HepG2 (cell line): ENCODE results near the gene TOMM40L. TPM values are rescaled to one million over a fixed set of nuclear protein-coding genes. Genes with fewer than 3 reads are reported as not detected.

Experiments
- ARID5B ChIP-seq: IDR thresholded peaks from 2 replicates; pipeline ENCODE4 v1.4.0; 2020; ENCODE audit warnings: mild to moderate bottlenecking, missing genetic modification reagents
- ATRX ChIP-seq: sonication (generic); formaldehyde crosslinking; IDR thresholded peaks from 2 replicates; pipeline ENCODE4 v1.4.0; 2020; ENCODE audit warnings: missing genetic modification reagents, borderline replicate concordance
- CHD2 ChIP-seq: IDR thresholded peaks from 2 replicates; pipeline ENCODE4 v1.6.1; 2011; ENCODE audit warnings: low read depth, low read length, improper control_type of control experiment
- E2F2 ChIP-seq: sonication (generic); formaldehyde crosslinking; IDR thresholded peaks from 2 replicates; pipeline ENCODE4 v1.4.0; 2020; ENCODE audit warnings: missing genetic modification reagents, borderline replicate concordance
- GABPB1 ChIP-seq: IDR thresholded peaks from 2 replicates; pipeline ENCODE4 v1.6.1; 2016; ENCODE audit warnings: mild to moderate bottlenecking, missing genetic modification reagents, moderate library complexity, missing compliant biosample characterization
- HDAC2 ChIP-seq: sonication (generic); formaldehyde crosslinking; IDR thresholded peaks from 2 replicates; pipeline ENCODE4 v1.4.0; 2020; ENCODE audit warnings: missing genetic modification reagents
- KLF16 ChIP-seq, 2 experiments: sonication (generic) in 1 of 2; formaldehyde crosslinking in 1 of 2; IDR thresholded peaks; 2 replicates each; pipeline versions ENCODE4 v1.6.1 to v1.8.0; 2016 to 2023; ENCODE audit warnings: missing genetic modification reagents in 2 of 2, missing compliant biosample characterization in 1 of 2
- NCOA1 ChIP-seq: sonication (generic); formaldehyde crosslinking; IDR thresholded peaks from 2 replicates; pipeline ENCODE4 v1.9.0; 2021; ENCODE audit warnings: missing genetic modification reagents
- NR2F2 ChIP-seq: IDR thresholded peaks from 2 replicates; pipeline ENCODE4 v1.6.1; 2012; ENCODE audit warnings: low read depth, inconsistent platforms, borderline replicate concordance
- ZBTB1 ChIP-seq: sonication (generic); formaldehyde crosslinking; IDR thresholded peaks from 2 replicates; pipeline ENCODE4 v1.4.0; 2020; ENCODE audit warnings: missing genetic modification reagents, borderline replicate concordance
- ZNF101 ChIP-seq: sonication (generic); formaldehyde crosslinking; IDR thresholded peaks from 2 replicates; pipeline ENCODE4 v1.4.0; 2020; ENCODE audit warnings: mild to moderate bottlenecking, low read depth, missing genetic modification reagents, borderline replicate concordance
- ZNF274 ChIP-seq: sonication (generic); formaldehyde crosslinking; IDR thresholded peaks from 2 replicates; pipeline ENCODE4 v1.5.1; 2020; ENCODE audit warnings: mild to moderate bottlenecking, missing genetic modification reagents
- ZNF333 ChIP-seq: sonication (generic); formaldehyde crosslinking; IDR thresholded peaks from 2 replicates; pipeline ENCODE4 v1.4.0; 2020; ENCODE audit warnings: mild to moderate bottlenecking, missing genetic modification reagents, borderline replicate concordance
- ZNF501 ChIP-seq: sonication (generic); formaldehyde crosslinking; IDR thresholded peaks from 2 replicates; pipeline ENCODE4 v1.5.1; 2020; ENCODE audit warnings: mild to moderate bottlenecking, moderate library complexity, missing genetic modification reagents
- ZNF562 ChIP-seq: sonication (generic); formaldehyde crosslinking; IDR thresholded peaks from 2 replicates; pipeline ENCODE4 v1.8.0; 2022; ENCODE audit warnings: missing genetic modification reagents, borderline replicate concordance
- ZNF629 ChIP-seq: sonication (generic); formaldehyde crosslinking; conservative IDR thresholded peaks from 2 replicates; pipeline ENCODE4 v1.5.0; 2020; ENCODE audit warnings: missing genetic modification reagents
- ZNF746 ChIP-seq: sonication (generic); formaldehyde crosslinking; IDR thresholded peaks from 2 replicates; pipeline ENCODE4 v1.8.0; 2022; ENCODE audit warnings: mild to moderate bottlenecking, missing genetic modification reagents
- ZNF766 ChIP-seq: sonication (generic); formaldehyde crosslinking; IDR thresholded peaks from 2 replicates; pipeline ENCODE4 v1.5.0; 2020; ENCODE audit warnings: missing genetic modification reagents, borderline replicate concordance
- ZNF839 ChIP-seq: sonication (generic); formaldehyde crosslinking; IDR thresholded peaks from 2 replicates; pipeline ENCODE4 v1.4.0; 2020; ENCODE audit warnings: missing genetic modification reagents, mild to moderate bottlenecking, borderline replicate concordance
- polyA plus RNA-seq, 8 experiments: library from polyadenylated mRNA; depleted of rRNA in 3 of 8; stranded (reverse) in 7 of 8; unstranded in 1 of 8; fragments of >200 nt; fragmentation: Illumina TruSeq in 4 of 8; extraction: Trizol in 4 of 8; gene quantifications; 2 replicates each; pipeline versions ENCODE4 v1.2.1 to v1.2.3, GENCODE V29; 2011 to 2016; ENCODE audit warnings: low read depth in 4 of 8, missing spikeins in 1 of 8, mixed read lengths in 1 of 8; ENCODE audit not compliant: insufficient read depth in 1 of 8
- total RNA-seq, 5 experiments: library from RNA; depleted of rRNA; stranded (reverse); fragments of >200 nt; fragmentation: Illumina TruSeq; extraction: Trizol; gene quantifications; 2 replicates each; pipeline ENCODE4 v1.2.3, GENCODE V29; 2016; ENCODE audit warnings: low read depth in 1 of 5
- TF ChIP-seq, protein P1 (sequence below): sonication (generic); formaldehyde crosslinking; IDR thresholded peaks from 2 replicates; pipeline ENCODE4 v1.4.0; 2020; ENCODE audit warnings: missing genetic modification reagents
- TF ChIP-seq, protein P2 (sequence below): sonication (generic); formaldehyde crosslinking; IDR thresholded peaks from 2 replicates; pipeline ENCODE4 v1.9.0; 2022; ENCODE audit warnings: low read depth, missing genetic modification reagents
- TF ChIP-seq, protein P3 (sequence below): sonication (generic); formaldehyde crosslinking; IDR thresholded peaks from 2 replicates; pipeline ENCODE4 v1.5.0; 2020; ENCODE audit warnings: missing genetic modification reagents, mild to moderate bottlenecking, borderline replicate concordance

Gene TOMM40L
- total and polyA plus RNA-seq, 2 of the 13 experiments (the other 11 are each of a cell fraction or from before 2014, with no cell fraction given) = 14.1 to 26.2 TPM

DNA sequence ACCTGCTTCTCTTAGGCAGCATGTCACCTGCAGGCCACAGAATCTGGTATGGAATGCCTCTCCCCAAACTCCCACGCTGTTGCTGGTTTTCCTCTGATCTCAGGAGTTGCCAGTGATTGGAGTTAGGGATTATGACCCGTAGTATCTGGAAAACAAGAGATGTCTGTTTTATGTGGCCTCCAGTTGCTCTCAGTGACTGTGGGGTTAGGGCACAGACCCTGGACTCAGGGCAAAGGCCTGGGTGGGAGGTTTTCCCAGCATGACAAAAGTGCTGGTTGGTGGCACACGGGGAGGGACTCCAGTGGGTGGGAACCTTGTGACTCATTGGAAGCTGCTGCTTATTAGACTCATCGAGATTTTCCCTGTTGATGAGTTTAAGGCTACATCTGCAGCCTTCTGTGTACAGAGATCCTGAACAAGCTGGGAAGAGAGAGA, 12.2 kb downstream of the TOMM40L start, which contains the start of gene NR1I3 (continued):
- TF ChIP-seq ZNF333 (no peak), ZNF766 (CRISPR knock-in tag) (no peak), GABPB1 (CRISPR knock-in tag) (no peak), KLF16 (CRISPR knock-in tag; IDR thresholded peaks at IDR 0.05) (no peak), NR2F2 (peak; percentile 81), ZBTB1 (CRISPR knock-in tag) (no peak), ZNF746 (peak; percentile 87), ZNF629 (CRISPR knock-in tag) (no peak), ZNF101 (CRISPR knock-in tag) (no peak), ZNF274 (CRISPR knock-in tag) (no peak), E2F2 (CRISPR knock-in tag) (no peak), ATRX (no peak), ARID5B (CRISPR knock-in tag) (peak; percentile 67; the same call in 1 of the 2 replicates), HDAC2 (peak; percentile 74; the same call in 1 of the 2 replicates), NCOA1 (CRISPR knock-in tag) (no peak), ZNF839 (CRISPR knock-in tag) (no peak), CHD2 (no peak), ZNF501 (CRISPR knock-in tag) (0 out of 2 replicates have a peak, but pooled peaks have one; percentile 21), ZNF562 (CRISPR knock-in tag) (no peak)
- TF ChIP-seq, protein P1, sequence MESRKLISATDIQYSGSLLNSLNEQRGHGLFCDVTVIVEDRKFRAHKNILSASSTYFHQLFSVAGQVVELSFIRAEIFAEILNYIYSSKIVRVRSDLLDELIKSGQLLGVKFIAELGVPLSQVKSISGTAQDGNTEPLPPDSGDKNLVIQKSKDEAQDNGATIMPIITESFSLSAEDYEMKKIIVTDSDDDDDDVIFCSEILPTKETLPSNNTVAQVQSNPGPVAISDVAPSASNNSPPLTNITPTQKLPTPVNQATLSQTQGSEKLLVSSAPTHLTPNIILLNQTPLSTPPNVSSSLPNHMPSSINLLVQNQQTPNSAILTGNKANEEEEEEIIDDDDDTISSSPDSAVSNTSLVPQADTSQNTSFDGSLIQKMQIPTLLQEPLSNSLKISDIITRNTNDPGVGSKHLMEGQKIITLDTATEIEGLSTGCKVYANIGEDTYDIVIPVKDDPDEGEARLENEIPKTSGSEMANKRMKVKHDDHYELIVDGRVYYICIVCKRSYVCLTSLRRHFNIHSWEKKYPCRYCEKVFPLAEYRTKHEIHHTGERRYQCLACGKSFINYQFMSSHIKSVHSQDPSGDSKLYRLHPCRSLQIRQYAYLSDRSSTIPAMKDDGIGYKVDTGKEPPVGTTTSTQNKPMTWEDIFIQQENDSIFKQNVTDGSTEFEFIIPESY = no peak
- TF ChIP-seq, protein P2, sequence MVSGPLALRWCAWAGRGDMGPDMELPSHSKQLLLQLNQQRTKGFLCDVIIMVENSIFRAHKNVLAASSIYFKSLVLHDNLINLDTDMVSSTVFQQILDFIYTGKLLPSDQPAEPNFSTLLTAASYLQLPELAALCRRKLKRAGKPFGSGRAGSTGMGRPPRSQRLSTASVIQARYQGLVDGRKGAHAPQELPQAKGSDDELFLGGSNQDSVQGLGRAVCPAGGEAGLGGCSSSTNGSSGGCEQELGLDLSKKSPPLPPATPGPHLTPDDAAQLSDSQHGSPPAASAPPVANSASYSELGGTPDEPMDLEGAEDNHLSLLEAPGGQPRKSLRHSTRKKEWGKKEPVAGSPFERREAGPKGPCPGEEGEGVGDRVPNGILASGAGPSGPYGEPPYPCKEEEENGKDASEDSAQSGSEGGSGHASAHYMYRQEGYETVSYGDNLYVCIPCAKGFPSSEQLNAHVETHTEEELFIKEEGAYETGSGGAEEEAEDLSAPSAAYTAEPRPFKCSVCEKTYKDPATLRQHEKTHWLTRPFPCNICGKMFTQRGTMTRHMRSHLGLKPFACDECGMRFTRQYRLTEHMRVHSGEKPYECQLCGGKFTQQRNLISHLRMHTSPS (CRISPR knock-in tag) = peak; percentile 59; the same call in 1 of the 2 replicates
- TF ChIP-seq, protein P3, sequence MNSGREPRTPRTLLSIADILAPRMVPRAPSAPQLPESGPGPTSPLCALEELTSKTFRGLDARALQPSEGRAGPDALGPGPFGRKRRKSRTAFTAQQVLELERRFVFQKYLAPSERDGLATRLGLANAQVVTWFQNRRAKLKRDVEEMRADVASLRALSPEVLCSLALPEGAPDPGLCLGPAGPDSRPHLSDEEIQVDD (CRISPR knock-in tag) = no peak
